Suprapubic skin (tissue), 4 donors: ENCODE measurements around the gene HNRNPM. TPM values are rescaled to one million over a fixed set of nuclear protein-coding genes. Genes with fewer than 3 reads are reported as not detected.
A peak's percentile ranks its signal among the peaks of the same experiment; 100 is the strongest.

ENCODE experiments used
- DNase-seq, 2 donors: peaks; one replicate each; pipeline ENCODE4 v3.0.0-alpha.2; 2019; ENCODE audit warnings: low spot score in 2 of 2
- H3K27ac ChIP-seq: fragments of 200-600 bp; sonication (generic); one replicate; pipeline ENCODE4 v1.5.1; 2019
- H3K27me3 ChIP-seq: fragments of 200-600 bp; sonication (generic); one replicate; pipeline ENCODE4 v1.5.1; 2019
- H3K36me3 ChIP-seq: fragments of 200-600 bp; sonication (generic); one replicate; pipeline ENCODE4 v1.5.1; 2019
- H3K4me1 ChIP-seq: fragments of 200-600 bp; sonication (generic); one replicate; pipeline ENCODE4 v1.5.1; 2019
- H3K4me3 ChIP-seq: fragments of 200-600 bp; sonication (generic); one replicate; pipeline ENCODE4 v1.5.1; 2019; ENCODE audit warnings: mild to moderate bottlenecking
- H3K9me3 ChIP-seq: fragments of 200-600 bp; sonication (generic); one replicate; pipeline ENCODE4 v1.5.1; 2019
- EP300 ChIP-seq: sonication (generic); formaldehyde crosslinking; IDR thresholded peaks from one replicate; pipeline ENCODE4 v1.6.1; 2017; ENCODE audit warnings: antibody characterized with exemption
- POLR2A ChIP-seq, 2 donors: fragments of 450-650 bp; IDR thresholded peaks; one replicate each; pipeline ENCODE4 v1.6.1; 2017; ENCODE audit warnings: antibody characterized with exemption in 2 of 2, mild to moderate bottlenecking in 2 of 2, moderate library complexity in 2 of 2
- POLR2AphosphoS5 ChIP-seq, 3 donors: sonication (generic); formaldehyde crosslinking; IDR thresholded peaks; one replicate each; pipeline ENCODE4 v1.6.1; 2017; ENCODE audit warnings: antibody characterized with exemption in 3 of 3
- WGBS: methylation state at CpG from one replicate; pipeline ENCODE4 v1.1.5; 2018; 5-methylcytosine and 5-hydroxymethylcytosine counted together
- total RNA-seq, 4 donors: library from RNA; depleted of rRNA; stranded (reverse); fragments of >200 nt; gene quantifications; one replicate each; pipeline ENCODE4 v1.1.0, GENCODE V29; 2016
- TF ChIP-seq, protein P1 (sequence below), 2 donors: fragments of 200-600 bp in 1 of 2; fragments of 450-650 bp in 1 of 2; sonication (generic) in 1 of 2; IDR thresholded peaks; one replicate each; pipeline ENCODE4 v1.5.1; 2016 to 2019; ENCODE audit warnings: antibody characterized with exemption in 2 of 2, mild to moderate bottlenecking in 1 of 2, moderate library complexity in 1 of 2

HNRNPM gene
- total RNA-seq, 4 donors from 2014 or later, result 85.5 to 128 (median 121) TPM

DNA sequence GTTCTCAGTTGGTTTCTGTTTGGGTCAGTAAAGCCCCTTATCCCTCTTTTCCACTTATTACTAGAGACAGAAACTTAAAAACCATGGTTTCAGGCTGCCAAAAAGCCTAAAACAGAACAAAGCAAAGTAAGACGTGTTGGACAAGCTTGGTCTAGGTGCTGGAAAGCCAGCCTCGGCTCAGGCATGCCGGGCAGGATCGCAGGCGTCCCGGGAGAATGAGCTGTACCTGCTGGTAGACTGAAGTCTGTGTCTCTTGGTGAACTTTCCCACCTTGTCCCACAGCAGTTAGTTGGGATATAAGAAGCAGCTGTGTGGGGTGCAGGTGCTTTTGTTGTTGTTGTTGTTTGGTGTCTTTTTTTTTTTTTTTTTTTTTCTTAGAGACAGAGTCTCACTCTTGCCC, 36.8 kb downstream of the HNRNPM start:
- H3K27ac ChIP-seq, result peak overlapping the region; percentile 50
- H3K4me3 ChIP-seq, result no peak overlapping the region
- WGBS, result 67% methylated on average over 6 of the region's 6 CpGs
- no peaks in the 10 kb centered on the region for H3K9me3 ChIP-seq
- H3K36me3 ChIP-seq, result peaks cover 50% of the 10 kb centered on the region
- peak in 1 of 2 donors; percentile 32 for DNase-seq
- no peaks in the 10 kb centered on the region for H3K27me3 ChIP-seq
- TF ChIP-seq, protein P1, sequence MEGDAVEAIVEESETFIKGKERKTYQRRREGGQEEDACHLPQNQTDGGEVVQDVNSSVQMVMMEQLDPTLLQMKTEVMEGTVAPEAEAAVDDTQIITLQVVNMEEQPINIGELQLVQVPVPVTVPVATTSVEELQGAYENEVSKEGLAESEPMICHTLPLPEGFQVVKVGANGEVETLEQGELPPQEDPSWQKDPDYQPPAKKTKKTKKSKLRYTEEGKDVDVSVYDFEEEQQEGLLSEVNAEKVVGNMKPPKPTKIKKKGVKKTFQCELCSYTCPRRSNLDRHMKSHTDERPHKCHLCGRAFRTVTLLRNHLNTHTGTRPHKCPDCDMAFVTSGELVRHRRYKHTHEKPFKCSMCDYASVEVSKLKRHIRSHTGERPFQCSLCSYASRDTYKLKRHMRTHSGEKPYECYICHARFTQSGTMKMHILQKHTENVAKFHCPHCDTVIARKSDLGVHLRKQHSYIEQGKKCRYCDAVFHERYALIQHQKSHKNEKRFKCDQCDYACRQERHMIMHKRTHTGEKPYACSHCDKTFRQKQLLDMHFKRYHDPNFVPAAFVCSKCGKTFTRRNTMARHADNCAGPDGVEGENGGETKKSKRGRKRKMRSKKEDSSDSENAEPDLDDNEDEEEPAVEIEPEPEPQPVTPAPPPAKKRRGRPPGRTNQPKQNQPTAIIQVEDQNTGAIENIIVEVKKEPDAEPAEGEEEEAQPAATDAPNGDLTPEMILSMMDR (IDR thresholded peaks at IDR 0.05), result no peak
- TF ChIP-seq EP300 (no peak), POLR2AphosphoS5 (IDR thresholded peaks at IDR 0.05) (no peak), POLR2A (IDR thresholded peaks at IDR 0.05) (no peak)
- H3K4me1 ChIP-seq, result peaks cover 43% of the 10 kb centered on the region

GRCh38 chr19:8482696-8483095, 37.9 kb downstream of the HNRNPM start:
- WGBS, result 91% methylated on average over 10 of the region's 11 CpGs
- peaks cover 51% of the 10 kb centered on the region for H3K36me3 ChIP-seq

DNA sequence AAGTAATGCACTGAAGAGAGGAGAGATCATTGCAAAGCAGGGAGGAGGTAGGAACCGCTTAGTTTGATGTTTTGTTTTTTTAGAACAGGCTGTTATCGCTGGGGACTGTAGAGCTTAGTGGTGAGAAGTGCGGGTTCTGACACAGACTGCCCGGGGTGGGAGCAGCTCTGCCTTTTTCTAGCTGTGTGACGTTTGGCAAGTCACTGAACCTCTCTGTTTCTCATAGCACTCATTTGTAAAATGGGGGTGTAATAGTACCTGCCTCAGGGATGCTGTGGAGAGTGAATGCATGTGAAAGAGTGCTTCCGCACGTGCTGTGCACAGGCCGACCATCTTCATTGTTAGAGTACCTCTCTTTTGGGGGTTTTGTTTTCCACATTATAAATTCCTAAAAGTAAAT, 38.4 kb downstream of the HNRNPM start:
- no peak for DNase-seq
- TF ChIP-seq EP300 (no peak), POLR2AphosphoS5 (IDR thresholded peaks at IDR 0.05) (no peak), POLR2A (IDR thresholded peaks at IDR 0.05) (no peak)
- TF ChIP-seq, protein P1 (IDR thresholded peaks at IDR 0.05), result no peak
- H3K4me1 ChIP-seq, result peaks cover 42% of the 10 kb centered on the region
- H3K36me3 ChIP-seq, result peaks cover 52% of the 10 kb centered on the region
- H3K27ac ChIP-seq, result no peak overlapping the region
- no peak overlapping the region for H3K4me3 ChIP-seq
- H3K27me3 ChIP-seq, result no peaks in the 10 kb centered on the region
- H3K9me3 ChIP-seq, result no peaks in the 10 kb centered on the region
- 84% methylated on average over 8 of the region's 8 CpGs for WGBS

More at GRCh38 chr19:8482696-8483095, 37.9 kb downstream of the HNRNPM start:
- no peaks in the 10 kb centered on the region for H3K27me3 ChIP-seq
- peaks cover 42% of the 10 kb centered on the region for H3K4me1 ChIP-seq
- H3K4me3 ChIP-seq, result no peak overlapping the region
- TF ChIP-seq, protein P1 (IDR thresholded peaks at IDR 0.05), result no peak
- no peak for TF ChIP-seq EP300
- no peak for TF ChIP-seq POLR2AphosphoS5 (IDR thresholded peaks at IDR 0.05)
- TF ChIP-seq POLR2A (IDR thresholded peaks at IDR 0.05), result no peak
- H3K9me3 ChIP-seq, result no peaks in the 10 kb centered on the region
- DNase-seq, result peak in 1 of 2 donors; percentile 26
- H3K27ac ChIP-seq, result no peak overlapping the region

DNA sequence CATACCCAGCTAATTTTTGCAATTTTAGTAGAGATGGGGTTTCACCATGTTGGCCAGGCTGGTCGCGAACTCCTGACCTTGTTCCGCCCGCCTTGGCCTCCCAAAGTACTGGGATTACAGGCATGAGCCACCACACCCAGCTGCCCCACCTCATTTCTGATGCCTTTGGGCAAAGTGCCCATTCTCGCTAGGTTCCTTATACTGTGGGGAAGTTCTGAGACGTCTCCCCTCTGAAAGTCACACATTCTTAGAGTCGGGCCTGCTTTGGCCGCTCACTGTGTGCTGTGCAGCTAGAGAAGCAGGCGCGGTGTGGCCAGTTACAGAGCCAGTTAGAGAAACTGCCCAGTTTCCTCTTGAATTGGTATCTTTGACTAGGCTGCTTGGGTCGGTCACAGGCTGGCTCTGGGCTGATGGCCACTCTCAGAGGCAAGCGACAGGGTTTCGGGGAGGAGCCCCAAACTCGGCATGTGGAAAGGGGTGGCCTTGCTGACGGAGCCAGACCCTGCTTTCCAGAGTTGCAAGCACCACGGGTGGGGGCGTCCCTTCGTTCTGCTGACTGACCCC, 39.6 kb downstream of the HNRNPM start:
- no peak for DNase-seq
- Histone ChIP-seq H3K36me3 (peaks cover 60% of the 10 kb centered on the region), H3K4me3 (no peak overlapping the region), H3K4me1 (peaks cover 48% of the 10 kb centered on the region), H3K27me3 (no peaks in the 10 kb centered on the region), H3K9me3 (no peaks in the 10 kb centered on the region), H3K27ac (no peak overlapping the region)
- 81% methylated on average over 11 of the region's 18 CpGs for WGBS
- TF ChIP-seq, protein P1 (IDR thresholded peaks at IDR 0.05), result no peak
- TF ChIP-seq EP300, result no peak
- no peak for TF ChIP-seq POLR2A (IDR thresholded peaks at IDR 0.05)
- TF ChIP-seq POLR2AphosphoS5 (IDR thresholded peaks at IDR 0.05), result no peak

GRCh38 chr19:8485561-8486371, 41.0 kb downstream of the HNRNPM start:
- Histone ChIP-seq H3K4me1 (peaks cover 53% of the 10 kb centered on the region), H3K4me3 (no peak overlapping the region), H3K27me3 (no peaks in the 10 kb centered on the region), H3K27ac (no peak overlapping the region), H3K36me3 (peaks cover 59% of the 10 kb centered on the region), H3K9me3 (no peaks in the 10 kb centered on the region)
- no peak for DNase-seq
- TF ChIP-seq EP300, result no peak
- no peak for TF ChIP-seq POLR2A (IDR thresholded peaks at IDR 0.05)
- TF ChIP-seq, protein P1 (IDR thresholded peaks at IDR 0.05), result no peak
- WGBS, result 96% methylated on average over 31 of the region's 62 CpGs
